H1 (cell line): ENCODE measurements around the gene OLA1. TPM values are rescaled to one million over a fixed set of nuclear protein-coding genes. Genes with fewer than 3 reads are reported as not detected.

ENCODE experiments used
- CTCF ChIA-PET: fragments of 300-600 bp; sonication (Branson Sonifier 250); formaldehyde crosslinking; loops from one replicate; lab custom pipeline; 2021; ENCODE audit not compliant: partially characterized antibody; lab: Charles Lee
- POLR2A ChIA-PET: fragments of 300-600 bp; sonication (Branson Sonifier 250); formaldehyde crosslinking; loops from one replicate; lab custom pipeline; 2021; ENCODE audit warnings: inconsistent platforms; ENCODE audit not compliant: partially characterized antibody; lab: Charles Lee
- DNase-seq, 2 experiments: peaks; one replicate each; pipeline versions ENCODE4 v3.0.0 to v3.0.0-alpha.2; 2010 to 2022; ENCODE audit warnings: low spot score in 2 of 2, low read depth in 1 of 2, mixed read lengths in 1 of 2
- FAIRE-seq: peaks from 2 replicates; lab custom pipeline; 2011; peaks lifted over from hg19 to GRCh38; lab: Jason Lieb, UNC
- H2AFZ ChIP-seq: 2 replicates; pipeline ENCODE4 v1.8.1; 2012; ENCODE audit warnings: low read length, inconsistent platforms
- H2AK5ac ChIP-seq: 2 replicates; pipeline ENCODE4 v1.6.1; 2013; ENCODE audit warnings: low read depth, low read length
- H2BK120ac ChIP-seq: replicated peaks from 2 replicates; pipeline ENCODE3; 2013; ENCODE audit warnings: low read depth, low read length, inconsistent platforms
- H2BK12ac ChIP-seq: 2 replicates; pipeline ENCODE4 v1.6.1; 2013; ENCODE audit warnings: low read depth, low read length
- H2BK15ac ChIP-seq: 2 replicates; pipeline ENCODE4 v1.6.1; 2013; ENCODE audit warnings: low read length
- H2BK20ac ChIP-seq: 2 replicates; pipeline ENCODE4 v1.6.1; 2013; ENCODE audit warnings: low read length
- H2BK5ac ChIP-seq: 2 replicates; pipeline ENCODE4 v1.6.1; 2013; ENCODE audit warnings: low read depth, low read length
- H3K14ac ChIP-seq: 2 replicates; pipeline ENCODE4 v1.6.1; 2013; ENCODE audit warnings: inconsistent platforms; ENCODE audit not compliant: insufficient read length
- H3K18ac ChIP-seq: 2 replicates; pipeline ENCODE4 v1.6.1; 2013; ENCODE audit warnings: low read length; ENCODE audit errors: extremely low read depth
- H3K23ac ChIP-seq: 2 replicates; pipeline ENCODE4 v1.6.1; 2013; ENCODE audit warnings: inconsistent platforms; ENCODE audit not compliant: insufficient read length
- H3K23me2 ChIP-seq: 2 replicates; pipeline ENCODE4 v1.6.1; 2013; ENCODE audit warnings: low read depth, low read length
- H3K27ac ChIP-seq: 2 replicates; pipeline ENCODE4 v1.6.1; 2011; ENCODE audit warnings: low read depth, low read length, inconsistent platforms
- H3K27me3 ChIP-seq, 4 experiments: replicated peaks in 1 of 4; 1 replicate in 1 of 4; 2 replicates in 3 of 4; pipeline versions ENCODE4 v1.6.1 to v1.8.1; 2011 to 2013; ENCODE audit warnings: low read length in 3 of 4, mild to moderate bottlenecking in 3 of 4, inconsistent platforms in 2 of 4, mixed read lengths in 2 of 4, moderate library complexity in 1 of 4; ENCODE audit not compliant: control insufficient read depth in 3 of 4, insufficient read depth in 3 of 4; ENCODE audit errors: extremely low read depth in 1 of 4
- H3K36me3 ChIP-seq, 4 experiments: 2 replicates each; pipeline versions ENCODE4 v1.6.1 to v1.8.1; 2011 to 2013; ENCODE audit warnings: mild to moderate bottlenecking in 4 of 4, low read length in 3 of 4, moderate library complexity in 2 of 4, control low read depth in 1 of 4, inconsistent platforms in 1 of 4; ENCODE audit not compliant: insufficient read depth in 4 of 4, control insufficient read depth in 2 of 4
- H3K4ac ChIP-seq: replicated peaks from 2 replicates; pipeline ENCODE3; 2013; ENCODE audit warnings: low read length, low read depth, mixed read lengths, inconsistent platforms; ENCODE audit not compliant: insufficient read length
- H3K4me1 ChIP-seq, 4 experiments: replicated peaks in 1 of 4; 1 replicate in 1 of 4; 2 replicates in 3 of 4; pipeline versions ENCODE4 v1.6.1 to v1.8.1; 2011 to 2013; ENCODE audit warnings: low read length in 3 of 4, inconsistent platforms in 2 of 4, mixed read lengths in 1 of 4; ENCODE audit not compliant: insufficient read depth in 4 of 4, control insufficient read depth in 3 of 4
- H3K4me2 ChIP-seq, 2 experiments: 2 replicates each; pipeline versions ENCODE4 v1.6.1 to v1.8.1; 2011 to 2013; ENCODE audit warnings: low read depth in 2 of 2, low read length in 2 of 2, control low read depth in 1 of 2, inconsistent platforms in 1 of 2, mild to moderate bottlenecking in 1 of 2; ENCODE audit not compliant: insufficient read depth in 1 of 2
- H3K4me3 ChIP-seq, 4 experiments: fragments of 200-600, 300-600 bp in 1 of 4; sonication (generic), shearing (Covaris generic), sonication (Bioruptor Twin) in 1 of 4; 2 replicates each; pipeline versions ENCODE4 v1.5.1 to v1.8.1; 2011 to 2016; ENCODE audit warnings: low read length in 4 of 4, low read depth in 3 of 4, control low read depth in 2 of 4, inconsistent platforms in 2 of 4, mild to moderate bottlenecking in 2 of 4, mixed read lengths in 1 of 4, moderate library complexity in 1 of 4; ENCODE audit not compliant: insufficient read depth in 2 of 4; ENCODE audit errors: extremely low read depth in 1 of 4
- H3K56ac ChIP-seq: replicated peaks from 2 replicates; pipeline ENCODE3; 2013; ENCODE audit warnings: low read depth, mild to moderate bottlenecking, mixed read lengths, low read length, inconsistent platforms; ENCODE audit not compliant: insufficient read length
- H3K79me1 ChIP-seq: 2 replicates; pipeline ENCODE4 v1.6.1; 2013; ENCODE audit warnings: low read depth, low read length, control low read depth
- H3K79me2 ChIP-seq, 2 experiments: 2 replicates each; pipeline versions ENCODE4 v1.6.1 to v1.8.1; 2012 to 2013; ENCODE audit warnings: low read length in 2 of 2, mild to moderate bottlenecking in 2 of 2, inconsistent platforms in 1 of 2; ENCODE audit not compliant: insufficient read depth in 2 of 2, control insufficient read depth in 1 of 2
- H3K9ac ChIP-seq, 4 experiments: replicated peaks in 1 of 4; 1 replicate in 1 of 4; 2 replicates in 3 of 4; pipeline versions ENCODE4 v1.6.1 to v1.8.1; 2011 to 2013; ENCODE audit warnings: low read depth in 3 of 4, low read length in 3 of 4, control low read depth in 2 of 4, mild to moderate bottlenecking in 2 of 4, moderate library complexity in 2 of 4, inconsistent platforms in 1 of 4; ENCODE audit errors: extremely low read depth in 1 of 4
- H3K9me3 ChIP-seq, 2 experiments: 2 replicates each; pipeline versions ENCODE4 v1.6.1 to v1.8.1; 2012 to 2013; ENCODE audit warnings: mild to moderate bottlenecking in 2 of 2, moderate library complexity in 2 of 2, control low read depth in 1 of 2, inconsistent platforms in 1 of 2, low read depth in 1 of 2, low read length in 1 of 2, mixed read lengths in 1 of 2; ENCODE audit not compliant: insufficient read depth in 2 of 2
- H4K20me1 ChIP-seq, 2 experiments: replicated peaks in 1 of 2; 2 replicates each; pipeline versions ENCODE3 to v1.8.1; 2011 to 2013; ENCODE audit warnings: inconsistent platforms in 2 of 2, low read length in 2 of 2, mild to moderate bottlenecking in 1 of 2; ENCODE audit not compliant: insufficient read depth in 2 of 2, control insufficient read depth in 1 of 2
- H4K5ac ChIP-seq: 2 replicates; pipeline ENCODE4 v1.6.1; 2013; ENCODE audit warnings: low read length, low read depth, mixed read lengths, inconsistent platforms; ENCODE audit not compliant: insufficient read length
- H4K8ac ChIP-seq: 2 replicates; pipeline ENCODE4 v1.8.0; 2013; ENCODE audit warnings: mild to moderate bottlenecking, moderate library complexity, low read length, inconsistent platforms; ENCODE audit not compliant: insufficient read depth; ENCODE audit errors: extremely low read depth
- H4K91ac ChIP-seq: replicated peaks from 2 replicates; pipeline ENCODE3; 2013; ENCODE audit warnings: low read length, mixed read lengths, inconsistent platforms; ENCODE audit not compliant: insufficient read length
- HDAC2 ChIP-seq, 2 experiments: fragments of 300-600 bp in 1 of 2; sonication (generic) in 1 of 2; IDR thresholded peaks; 2 replicates each; pipeline ENCODE4 v1.6.1; 2011 to 2012; ENCODE audit warnings: low read depth in 2 of 2, low read length in 2 of 2, mild to moderate bottlenecking in 2 of 2, moderate library complexity in 2 of 2, borderline replicate concordance in 1 of 2, inconsistent platforms in 1 of 2
- JUN ChIP-seq: IDR thresholded peaks from 2 replicates; pipeline ENCODE4 v1.6.1; 2011; ENCODE audit warnings: low read depth, mild to moderate bottlenecking, improper control_type of control experiment, low read length
- KDM1A ChIP-seq: fragments of 200-600, 300-600 bp; sonication (generic); IDR thresholded peaks from 2 replicates; pipeline ENCODE4 v1.7.1; 2016; ENCODE audit warnings: mild to moderate bottlenecking, low read length, borderline replicate concordance
- POLR2A ChIP-seq, 2 experiments: IDR thresholded peaks; 1 replicate in 1 of 2; 2 replicates in 1 of 2; pipeline ENCODE4 v1.6.1; 2011; ENCODE audit warnings: low read depth in 2 of 2, low read length in 2 of 2, mild to moderate bottlenecking in 2 of 2; ENCODE audit errors: control extremely low read depth in 1 of 2
- SIRT6 ChIP-seq: IDR thresholded peaks from one replicate; pipeline ENCODE4 v1.7.1; 2012; ENCODE audit warnings: low read length, inconsistent platforms
- SIX5 ChIP-seq: IDR thresholded peaks from 2 replicates; pipeline ENCODE4 v1.6.1; 2011; ENCODE audit warnings: mild to moderate bottlenecking, low read depth, low read length
- TAF1 ChIP-seq: IDR thresholded peaks from 2 replicates; pipeline ENCODE4 v1.6.1; 2011; ENCODE audit warnings: mild to moderate bottlenecking, low read depth, low read length
- TAF7 ChIP-seq: optimal IDR thresholded peaks from 2 replicates; pipeline ENCODE3; 2011; ENCODE audit warnings: low read depth, mild to moderate bottlenecking, inconsistent platforms, low read length, moderate library complexity, borderline replicate concordance
- WGBS, 2 experiments: shearing (Covaris generic) in 1 of 2; methylation state at CpG; one replicate each; pipeline versions ENCODE4 v1.1.6 to v1.1.7; 2013 to 2015; ENCODE audit warnings: low lambda C conversion rate in 2 of 2, mixed read lengths in 2 of 2, inconsistent platforms in 1 of 2, low coverage in 1 of 2, missing lambda C conversion rate in 1 of 2; ENCODE audit not compliant: insufficient replicate concordance in 2 of 2, insufficient coverage in 1 of 2, insufficient read length in 1 of 2; ENCODE audit errors: extremely low coverage in 1 of 2, missing lambda C conversion rate in 1 of 2; 5-methylcytosine and 5-hydroxymethylcytosine counted together
- long read RNA-seq, 2 experiments: library from RNA in 1 of 2; library from capped mRNA in 1 of 2; stranded (forward); transcript quantifications; one replicate each; pipeline ENCODE4 v2.0.0, GENCODE V29; 2021; ENCODE audit warnings: inconsistent platforms in 1 of 2
- polyA minus RNA-seq, 3 experiments: library from RNA; depleted of rRNA, polyadenylated mRNA; stranded (reverse); fragments of >200 nt; gene quantifications; 1 replicate in 2 of 3; 2 replicates in 1 of 3; pipeline ENCODE4 v1.2.3, GENCODE V29; 2011
- polyA plus RNA-seq, 7 experiments: library from polyadenylated mRNA; depleted of rRNA in 3 of 7; stranded (reverse) in 5 of 7; unstranded in 2 of 7; fragments of >200 nt in 5 of 7; fragments of 200-250 nt in 2 of 7; gene quantifications; 1 replicate in 5 of 7; 2 replicates in 1 of 7; 4 replicates in 1 of 7; pipeline versions ENCODE4 v1.2.1 to v1.2.3, GENCODE V29; 2011 to 2013; ENCODE audit warnings: missing spikeins in 2 of 7, mixed read lengths in 2 of 7
- total RNA-seq: library from RNA; stranded (reverse); fragmentation: NEBNext Ultra II Directional; extraction: Animal tissue kit (Norgen Biotek cat#: 25700); gene quantifications from 2 replicates; pipeline ENCODE4 v1.2.1, GENCODE V29; 2021

OLA1 gene
- total RNA-seq = 149 and 158 TPM in 2 replicates
- 13.2 and 39.3 TPM in 2 replicates for polyA plus RNA-seq (2011; rRNA removed)
- polyA plus RNA-seq (2011; cell fraction: cytosol; rRNA removed) = 70.7 TPM
- polyA plus RNA-seq (2011; cell fraction: nucleus; rRNA removed) = 14.8 TPM
- polyA plus RNA-seq (2012, experiment 1 of 2) = 105 to 197 TPM (median 120 TPM) in 4 replicates
- 18.8 TPM for polyA plus RNA-seq (2012, experiment 2 of 2)
- 123 TPM for polyA plus RNA-seq (2013, experiment 1 of 2)
- 121 TPM for polyA plus RNA-seq (2013, experiment 2 of 2)
- polyA minus RNA-seq (2011; rRNA and poly(A)+ RNA removed) = 52.1 and 75.2 TPM in 2 replicates
- polyA minus RNA-seq (2011; cell fraction: cytosol; rRNA and poly(A)+ RNA removed) = 36.2 TPM
- polyA minus RNA-seq (2011; cell fraction: nucleus; rRNA and poly(A)+ RNA removed) = 61.9 TPM
- long read RNA-seq, experiment 1, full-length matches to known transcripts = 103 of 213 reads
- long read RNA-seq, experiment 1, partial matches to known transcripts = 92 of 213 reads
- long read RNA-seq, experiment 1, other reads (novel, unspliced or antisense) = 18 of 213 reads
- long read RNA-seq, experiment 2, full-length matches to known transcripts = 278 of 448 reads
- long read RNA-seq, experiment 2, partial matches to known transcripts = 140 of 448 reads
- long read RNA-seq, experiment 2, other reads (novel, unspliced or antisense) = 30 of 448 reads

- no peak for FAIRE-seq
- H4K91ac ChIP-seq = peak within 1 kb of the TSS; percentile 70
- H3K4ac ChIP-seq = peak within 1 kb of the TSS; percentile 13
- H3K18ac ChIP-seq = peak within 1 kb of the TSS; percentile 99
- no peak within 1 kb of the TSS for H3K23ac ChIP-seq
- H2BK120ac ChIP-seq = no peak within 1 kb of the TSS
- no peak within 1 kb of the TSS for H2BK20ac ChIP-seq
- H2BK5ac ChIP-seq = peak within 1 kb of the TSS; percentile 77; the same call in 1 of the 2 replicates
- H3K9ac ChIP-seq = peak within 1 kb of the TSS; percentile 41 to 65 (median 54)
- peak; percentile 82 to 97 for DNase-seq
- peak within 1 kb of the TSS; percentile 62 to 81 (median 66) for H3K4me3 ChIP-seq
- POLR2A ChIA-PET = interaction anchor here (0.5 to 1.8 kb wide), 10 partner anchors 11 to 169 kb away, joined by 3 to 6 read pairs (median 3); no protein-coding TSS in a partner anchor
- WGBS, 2 experiments = 3% methylated on average over 54 of the region's 85 CpGs; no CpG with 5 or more reads in 1 of the 2 experiments
- H3K14ac ChIP-seq = no peak within 1 kb of the TSS
- H4K20me1 ChIP-seq = peaks cover 3 to 4% of the 10 kb centered on the region in 2 experiments
- peaks cover 5% of the 10 kb centered on the region; the same call in 1 of the 2 replicates for H3K23me2 ChIP-seq
- peak within 1 kb of the TSS; percentile 46 for H2AFZ ChIP-seq
- peak within 1 kb of the TSS; percentile 92; the same call in 1 of the 2 replicates for H2BK12ac ChIP-seq
- H3K27ac ChIP-seq = peak within 1 kb of the TSS; percentile 65; the same call in 1 of the 2 replicates
- no peaks in the 10 kb centered on the region for H3K9me3 ChIP-seq
- H2BK15ac ChIP-seq = peak within 1 kb of the TSS; percentile 97
- no peaks in the 10 kb centered on the region for H3K79me1 ChIP-seq
- peak within 1 kb of the TSS; percentile 93 for H4K8ac ChIP-seq
- H3K79me2 ChIP-seq = peaks cover 3 to 40% of the 10 kb centered on the region in 2 experiments; a peak in 3 of 4 replicates
- H4K5ac ChIP-seq = peak within 1 kb of the TSS; percentile 92
- peak within 1 kb of the TSS; percentile 34 for H3K56ac ChIP-seq
- CTCF ChIA-PET = interaction anchor here (0.5 to 1.2 kb wide), 6 partner anchors 38 to 92 kb away, joined by 3 read pairs; no protein-coding TSS in a partner anchor
- peaks cover 0 to 7% (median 4%) of the 10 kb centered on the region in 4 experiments; a peak in 2 of 8 replicates for H3K36me3 ChIP-seq
- H2AK5ac ChIP-seq = no peak within 1 kb of the TSS
- peaks cover 0 to 9% (median 2%) of the 10 kb centered on the region in 4 experiments; a peak in 3 of 7 replicates for H3K27me3 ChIP-seq
- peak within 1 kb of the TSS; percentile 76 to 78 for H3K4me2 ChIP-seq
- peaks cover 0 to 1% (median 0%) of the 10 kb centered on the region in 4 experiments; a peak in 3 of 7 replicates for H3K4me1 ChIP-seq
- TF ChIP-seq TAF7 (peak; percentile 23), HDAC2 (IDR thresholded peaks at IDR 0.05; ENCODE audit: borderline replicate concordance in 1 of 2, low read depth in 2 of 2, low read length in 2 of 2) (peak in 1 of 2 experiments; percentile 48; a peak in 1 of 4 replicates), KDM1A (no peak), POLR2A (IDR thresholded peaks at IDR 0.05; ENCODE audit: control extremely low read depth in 1 of 2, low read depth in 2 of 2, low read length in 2 of 2) (peak; percentile 45 to 90), SIX5 (no peak), SIRT6 (no peak), TAF1 (peak; percentile 72), JUN (no peak)
Observed at GRCh38 chr2:174248187-174248997, at the start of gene OLA1. Gene OLA1, minus strand, starts transcription at chr2:174248532. Its CDS starts 1,717 bp downstream, at chr2:174246815.
